HG03565 (cell line): ENCODE measurements around the gene HSF2BP.
"Not testable (repeated sequence)": the region's sequence is repeated elsewhere in the genome, so short reads cannot be mapped to it uniquely, and the experiment has no call there.

ENCODE experiments used
- ATAC-seq: cut with Tn5 transposase; IDR thresholded peaks from one replicate; pipeline ENCODE4 v1.9.1; 2021; ENCODE audit warnings: mild to moderate bottlenecking, moderate library complexity; ENCODE audit not compliant: unreplicated experiment

The HSF2BP gene

GRCh38 chr21:43652616-43653015, 6.7 kb downstream of the HSF2BP start:
- ATAC-seq, result no peak

GRCh38 chr21:43651926-43652325, 7.4 kb downstream of the HSF2BP start:
- ATAC-seq, result not testable (repeated sequence)

GRCh38 chr21:43648171-43648570, 11.1 kb downstream of the HSF2BP start:
- no peak for ATAC-seq

- ATAC-seq, result peak; percentile 75
Measured at GRCh38 chr21:43646550-43647260, 12.6 kb downstream of the HSF2BP start.

- ATAC-seq, result no peak
Measured at GRCh38 chr21:43645976-43646375, 13.3 kb downstream of the HSF2BP start.

- ATAC-seq, result no peak
Measured at GRCh38 chr21:43645136-43645891, 14.0 kb downstream of the HSF2BP start.

- ATAC-seq, result no peak
Measured at GRCh38 chr21:43644609-43645008, 14.7 kb downstream of the HSF2BP start.

- ATAC-seq, result no peak
Measured at GRCh38 chr21:43644071-43644470, 15.2 kb downstream of the HSF2BP start.

- ATAC-seq, result no peak
Measured at GRCh38 chr21:43643193-43643592, 16.1 kb downstream of the HSF2BP start.

- ATAC-seq, result no peak
Measured at GRCh38 chr21:43640400-43640799, 18.9 kb downstream of the HSF2BP start.

- ATAC-seq, result no peak
Measured at GRCh38 chr21:43639470-43640353, 19.6 kb downstream of the HSF2BP start.

GRCh38 chr21:43637530-43638158, 21.6 kb downstream of the HSF2BP start:
- no peak for ATAC-seq

GRCh38 chr21:43635436-43635835, 23.9 kb downstream of the HSF2BP start:
- no peak for ATAC-seq

- no peak for ATAC-seq
Measured at GRCh38 chr21:43634618-43635017, 24.7 kb downstream of the HSF2BP start.

GRCh38 chr21:43632373-43632905, 26.8 kb downstream of the HSF2BP start:
- no peak for ATAC-seq

- no peak for ATAC-seq
Measured at GRCh38 chr21:43631411-43632107, 27.7 kb downstream of the HSF2BP start.

GRCh38 chr21:43627527-43627926, 31.8 kb downstream of the HSF2BP start:
- ATAC-seq, result no peak

GRCh38 chr21:43626390-43626789, 32.9 kb downstream of the HSF2BP start:
- ATAC-seq, result no peak

GRCh38 chr21:43624339-43624738, 34.9 kb downstream of the HSF2BP start:
- no peak for ATAC-seq

GRCh38 chr21:43623588-43623987, 35.7 kb downstream of the HSF2BP start:
- no peak for ATAC-seq
